Nephron progenitor cell (in vitro differentiated cells): ENCODE data around the gene C16orf89.
A peak's percentile ranks its signal among the peaks of the same experiment; 100 is the strongest.

Source experiments
- DNase-seq: peaks from one replicate; pipeline ENCODE4 v3.0.0; 2021
- H3K27ac Mint-ChIP-seq: 2 replicates; pipeline ENCODE4 v1.8.0; 2021; ENCODE audit warnings: mild to moderate bottlenecking, moderate library complexity, mixed read lengths
- H3K27me3 Mint-ChIP-seq: 2 replicates; pipeline ENCODE4 v1.8.0; 2021; ENCODE audit warnings: mild to moderate bottlenecking, low read depth, mixed read lengths; ENCODE audit not compliant: poor library complexity
- H3K36me3 Mint-ChIP-seq: 2 replicates; pipeline ENCODE4 v1.8.0; 2021; ENCODE audit warnings: low read depth, mixed read lengths
- H3K4me1 Mint-ChIP-seq: 2 replicates; pipeline ENCODE4 v1.8.0; 2021; ENCODE audit warnings: mixed read lengths
- H3K4me3 Mint-ChIP-seq: 2 replicates; pipeline ENCODE4 v1.8.0; 2021; ENCODE audit warnings: mild to moderate bottlenecking, moderate library complexity, mixed read lengths
- H3K9me3 Mint-ChIP-seq: 2 replicates; pipeline ENCODE4 v1.8.0; 2021; ENCODE audit warnings: mild to moderate bottlenecking, moderate library complexity, mixed read lengths
- CTCF ChIP-seq: fragments of 200-600 bp; sonication (generic); IDR thresholded peaks from 2 replicates; pipeline ENCODE4 v1.5.0; 2021; ENCODE audit warnings: antibody characterized with exemption

The C16orf89 gene

GRCh38 chr16:5017678-5017969, 48.1 kb downstream of the C16orf89 start:
- TF ChIP-seq CTCF = no peak
- no peak overlapping the region for H3K4me3 Mint-ChIP-seq
- H3K27me3 Mint-ChIP-seq = peaks cover 20% of the 10 kb centered on the region
- H3K4me1 Mint-ChIP-seq = peaks cover 6% of the 10 kb centered on the region
- H3K36me3 Mint-ChIP-seq = no peaks in the 10 kb centered on the region
- no peak for DNase-seq
- H3K27ac Mint-ChIP-seq = no peak overlapping the region
- H3K9me3 Mint-ChIP-seq = no peaks in the 10 kb centered on the region

GRCh38 chr16:5016967-5017677, 48.6 kb downstream of the C16orf89 start:
- no peak for TF ChIP-seq CTCF
- Mint-ChIP-seq H3K27ac (no peak overlapping the region), H3K36me3 (no peaks in the 10 kb centered on the region), H3K4me1 (peaks cover 6% of the 10 kb centered on the region), H3K4me3 (no peak overlapping the region), H3K27me3 (peaks cover 21% of the 10 kb centered on the region), H3K9me3 (no peaks in the 10 kb centered on the region)
- no peak for DNase-seq

GRCh38 chr16:5015887-5016286, 49.9 kb downstream of the C16orf89 start:
- H3K4me3 Mint-ChIP-seq = no peak overlapping the region
- H3K9me3 Mint-ChIP-seq = no peaks in the 10 kb centered on the region
- H3K4me1 Mint-ChIP-seq = peaks cover 12% of the 10 kb centered on the region
- no peak overlapping the region for H3K27ac Mint-ChIP-seq
- TF ChIP-seq CTCF = no peak
- peaks cover 31% of the 10 kb centered on the region for H3K27me3 Mint-ChIP-seq
- H3K36me3 Mint-ChIP-seq = no peaks in the 10 kb centered on the region
- no peak for DNase-seq

GRCh38 chr16:5015351-5015750, 50.4 kb downstream of the C16orf89 start:
- DNase-seq = no peak
- TF ChIP-seq CTCF = no peak
- Mint-ChIP-seq H3K4me1 (peaks cover 12% of the 10 kb centered on the region), H3K9me3 (no peaks in the 10 kb centered on the region), H3K4me3 (no peak overlapping the region), H3K27me3 (peaks cover 35% of the 10 kb centered on the region), H3K36me3 (no peaks in the 10 kb centered on the region), H3K27ac (no peak overlapping the region)

- DNase-seq = no peak
- Mint-ChIP-seq H3K27me3 (peaks cover 33% of the 10 kb centered on the region), H3K27ac (no peak overlapping the region), H3K4me1 (peaks cover 12% of the 10 kb centered on the region), H3K9me3 (no peaks in the 10 kb centered on the region), H3K36me3 (no peaks in the 10 kb centered on the region), H3K4me3 (no peak overlapping the region)
- TF ChIP-seq CTCF = no peak
These were observed 52.9 kb downstream of the C16orf89 start for GRCh38 chr16:5012887-5013286.

- H3K36me3 Mint-ChIP-seq = no peaks in the 10 kb centered on the region
- no peak overlapping the region for H3K4me3 Mint-ChIP-seq
- TF ChIP-seq CTCF = no peak
- no peaks in the 10 kb centered on the region for H3K9me3 Mint-ChIP-seq
- DNase-seq = no peak
- peak overlapping the region; percentile 89 for H3K27ac Mint-ChIP-seq
- peaks cover 33% of the 10 kb centered on the region for H3K27me3 Mint-ChIP-seq
- peaks cover 19% of the 10 kb centered on the region for H3K4me1 Mint-ChIP-seq
These were observed 54.1 kb downstream of the C16orf89 start for GRCh38 chr16:5011637-5012036.
